Endothelial cell of umbilical vein (primary cell): ENCODE measurements around the gene CYB5A. TPM values are rescaled to one million over a fixed set of nuclear protein-coding genes. Genes with fewer than 3 reads are reported as not detected.

Experiments used
- BruUV-seq: library from RNA; stranded (reverse); fragments of 400-500 nt; replicated peaks from 2 replicates; lab custom pipeline; 2021; lab: Mats Ljungman, UMichigan
- CTCF ChIA-PET: fragments of 300-600, 350-600 bp; sonication (Branson Sonifier 250); formaldehyde crosslinking; loops from one replicate; lab custom pipeline; 2021; ENCODE audit warnings: antibody characterized with exemption, inconsistent platforms; lab: Charles Lee
- POLR2A ChIA-PET: fragments of 300-600, 350-600 bp; sonication (Branson Sonifier 250); formaldehyde crosslinking; loops from one replicate; lab custom pipeline; 2021; ENCODE audit warnings: antibody characterized with exemption, inconsistent platforms; lab: Charles Lee
- DNase-seq: peaks from one replicate; pipeline ENCODE4 v3.0.0-alpha.2; 2011; ENCODE audit warnings: low read depth, low spot score
- FAIRE-seq: peaks from 2 replicates; lab custom pipeline; 2011; peaks lifted over from hg19 to GRCh38; lab: Jason Lieb, UNC
- H2AFZ ChIP-seq: 2 replicates; pipeline ENCODE4 v1.6.0; 2012; ENCODE audit warnings: low read depth, low read length, control low read depth, inconsistent platforms
- H3K27ac ChIP-seq: 2 replicates; pipeline ENCODE4 v1.5.1; 2011; ENCODE audit warnings: low read depth, mild to moderate bottlenecking, control low read depth, low read length, moderate library complexity; ENCODE audit not compliant: insufficient read depth
- H3K27me3 ChIP-seq, 2 experiments: 2 replicates each; pipeline versions ENCODE4 v1.6.0 to v1.6.1; 2011; ENCODE audit warnings: low read length in 2 of 2, mixed read lengths in 1 of 2; ENCODE audit not compliant: control insufficient read depth in 2 of 2, insufficient read depth in 2 of 2
- H3K36me3 ChIP-seq, 2 experiments: 2 replicates in 1 of 2; 3 replicates in 1 of 2; pipeline ENCODE4 v1.5.1; 2011; ENCODE audit warnings: low read length in 2 of 2, mild to moderate bottlenecking in 1 of 2, moderate library complexity in 1 of 2; ENCODE audit not compliant: control insufficient read depth in 2 of 2, insufficient read depth in 2 of 2; ENCODE audit errors: extremely low read depth in 1 of 2
- H3K4me1 ChIP-seq: 3 replicates; pipeline ENCODE4 v1.5.1; 2011; ENCODE audit warnings: mild to moderate bottlenecking, low read length; ENCODE audit not compliant: control insufficient read depth, insufficient read depth; ENCODE audit errors: extremely low read depth
- H3K4me2 ChIP-seq: 2 replicates; pipeline ENCODE4 v1.6.1; 2011; ENCODE audit warnings: low read length, control low read depth, mixed read lengths; ENCODE audit not compliant: insufficient read depth
- H3K4me3 ChIP-seq, 3 experiments: fragments of 200-600 bp in 1 of 3; sonication (generic), shearing (Covaris generic) in 1 of 3; replicated peaks in 1 of 3; 2 replicates each; pipeline ENCODE4 v1.5.1; 2011 to 2016; ENCODE audit warnings: control low read depth in 3 of 3, low read length in 3 of 3, mild to moderate bottlenecking in 2 of 3, inconsistent platforms in 1 of 3, low read depth in 1 of 3, moderate library complexity in 1 of 3; ENCODE audit not compliant: insufficient read depth in 1 of 3
- H3K79me2 ChIP-seq: 2 replicates; pipeline ENCODE4 v1.6.0; 2012; ENCODE audit warnings: low read length, inconsistent platforms; ENCODE audit not compliant: control insufficient read depth, insufficient read depth
- H3K9ac ChIP-seq: replicated peaks from 2 replicates; pipeline ENCODE3; 2011; ENCODE audit warnings: low read length, control low read depth; ENCODE audit not compliant: insufficient read depth; ENCODE audit errors: extremely low read depth
- H3K9me1 ChIP-seq: replicated peaks from 3 replicates; pipeline ENCODE4 v1.6.0; 2011; ENCODE audit warnings: mild to moderate bottlenecking, low read length; ENCODE audit not compliant: control insufficient read depth, insufficient read depth; ENCODE audit errors: extremely low read depth
- H3K9me3 ChIP-seq: replicated peaks from 2 replicates; pipeline ENCODE4 v1.5.1; 2012; ENCODE audit warnings: low read length, inconsistent platforms; ENCODE audit not compliant: control insufficient read depth, insufficient read depth
- H4K20me1 ChIP-seq: replicated peaks from 2 replicates; pipeline ENCODE3; 2011; ENCODE audit warnings: mild to moderate bottlenecking, low read length; ENCODE audit not compliant: control insufficient read depth, insufficient read depth; ENCODE audit errors: extremely low read depth
- EZH2 ChIP-seq: IDR thresholded peaks from 2 replicates; pipeline ENCODE4 v1.6.1; 2012; ENCODE audit warnings: borderline replicate concordance, low read depth, mild to moderate bottlenecking, moderate library complexity, low read length, inconsistent platforms; ENCODE audit not compliant: severe bottlenecking
- FOS ChIP-seq: IDR thresholded peaks from 2 replicates; pipeline ENCODE4 v1.6.1; 2011; ENCODE audit warnings: mild to moderate bottlenecking, low read length, moderate library complexity, borderline replicate concordance; ENCODE audit not compliant: insufficient read depth
- GATA2 ChIP-seq: IDR thresholded peaks from 2 replicates; pipeline ENCODE4 v1.7.0; 2011; ENCODE audit warnings: low read depth, mild to moderate bottlenecking, moderate library complexity, mixed read lengths, low read length; ENCODE audit not compliant: insufficient read length, insufficient read depth
- JUN ChIP-seq: IDR thresholded peaks from 2 replicates; pipeline ENCODE4 v1.6.1; 2011; ENCODE audit warnings: borderline replicate concordance, low read depth; ENCODE audit not compliant: insufficient read length, insufficient read depth
- MYC ChIP-seq: IDR thresholded peaks from one replicate; pipeline ENCODE4 v1.6.1; 2011; ENCODE audit warnings: mild to moderate bottlenecking, low read depth, low read length
- POLR2A ChIP-seq: IDR thresholded peaks from 2 replicates; pipeline ENCODE4 v1.6.1; 2012; ENCODE audit warnings: low read depth, mild to moderate bottlenecking, control low read depth, low read length
- POLR2AphosphoS5 ChIP-seq: IDR thresholded peaks from 2 replicates; pipeline ENCODE4 v1.6.1; 2012; ENCODE audit warnings: low read depth, mild to moderate bottlenecking, control low read depth, low read length, moderate library complexity; ENCODE audit not compliant: insufficient read depth
- dilution Hi-C: fragments of 300-500 bp; cut with MboI; formaldehyde crosslinking; loops from one replicate; pipeline ENCODE4 v1.15.0; 2019; ENCODE audit warnings: low sequenced_read_pairs; ENCODE audit not compliant: extremely low pct_ligation_motif_present
- intact Hi-C: fragments of 100-400 bp; cut with micrococcal nuclease; formaldehyde crosslinking; loops from one replicate; pipeline ENCODE4 v1.10.0; 2022
- polyA plus RNA-seq, 4 experiments: library from polyadenylated mRNA; depleted of rRNA in 3 of 4; stranded (reverse) in 3 of 4; unstranded in 1 of 4; fragments of >200 nt; gene quantifications; 2 replicates each; pipeline versions ENCODE4 v1.2.1 to v1.2.3, GENCODE V29; 2011 to 2012; ENCODE audit warnings: missing spikeins in 1 of 4
- total RNA-seq: library from RNA; stranded (reverse); gene quantifications from 2 replicates; pipeline ENCODE4 v1.2.3, GENCODE V29; 2021
- TF ChIP-seq, protein P1 (sequence below), 2 donors: IDR thresholded peaks; 1 replicate in 1 of 2; 2 replicates in 1 of 2; pipeline ENCODE4 v1.5.1; 2011; ENCODE audit warnings: low read length in 2 of 2, mild to moderate bottlenecking in 2 of 2, moderate library complexity in 2 of 2, control low read depth in 1 of 2, inconsistent platforms in 1 of 2, low read depth in 1 of 2; ENCODE audit not compliant: insufficient read depth in 1 of 2; ENCODE audit errors: extremely low read depth in 1 of 2
- TF ChIP-seq, protein P2 (sequence below): IDR thresholded peaks from 2 replicates; pipeline ENCODE4 v1.6.1; 2011; ENCODE audit not compliant: insufficient read depth, insufficient read length

The CYB5A gene
- total and polyA plus RNA-seq, 2 donors (not counting 3 experiments of a cell fraction or from before 2014, with no cell fraction given), result 24.9 to 74.0 TPM

DNA sequence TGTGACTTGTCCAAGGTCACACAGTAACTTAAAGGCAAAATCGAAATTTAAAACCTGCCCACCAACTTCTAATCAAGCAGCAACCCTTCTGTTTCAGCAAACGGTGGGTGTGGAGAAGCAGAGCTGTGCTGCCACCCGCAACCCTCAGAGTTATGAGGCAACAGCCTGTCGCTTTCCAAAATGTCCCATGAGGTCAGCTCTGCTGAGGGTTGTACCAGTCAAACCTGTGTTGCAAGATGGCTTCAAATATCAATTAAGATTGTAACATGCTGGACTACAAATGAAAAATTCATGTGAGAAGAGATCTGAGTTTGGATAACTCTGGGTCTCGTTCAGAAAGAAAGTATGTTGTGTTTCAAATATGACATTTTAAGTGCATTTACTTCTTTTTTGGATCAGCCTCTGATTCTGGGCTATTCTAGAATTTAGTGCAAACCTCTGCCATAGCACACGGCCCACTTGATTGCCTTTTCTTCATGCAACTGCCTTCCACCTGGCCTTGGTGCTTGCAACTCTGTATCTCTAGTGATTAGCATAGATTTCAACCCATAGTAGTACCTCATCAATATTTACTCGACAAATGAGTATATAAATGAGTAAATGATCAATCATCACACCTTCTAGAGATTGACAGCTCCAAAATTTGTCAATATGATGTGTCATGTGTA, 74.2 kb downstream of the CYB5A start:
- no TSS peak for BruUV-seq

More for the DNA sequence above, 74.2 kb downstream of the CYB5A start:
- Histone ChIP-seq H3K27me3 (no peaks in the 10 kb centered on the region), H3K9ac (no peak overlapping the region), H2AFZ (no peak overlapping the region), H3K36me3 (no peaks in the 10 kb centered on the region), H3K9me1 (no peaks in the 10 kb centered on the region), H3K4me3 (no peak overlapping the region), H3K27ac (no peak overlapping the region), H3K4me2 (no peak overlapping the region), H3K9me3 (no peaks in the 10 kb centered on the region), H4K20me1 (no peaks in the 10 kb centered on the region), H3K4me1 (no peaks in the 10 kb centered on the region), H3K79me2 (no peaks in the 10 kb centered on the region)
- intact Hi-C loops, result no loop called here
- FAIRE-seq, result no peak
- DNase-seq, result no peak
- ChIA-PET POLR2A (no interaction called here), CTCF (no interaction called here)
- TF ChIP-seq GATA2, result no peak
- no peak for TF ChIP-seq EZH2
- TF ChIP-seq JUN, result no peak
- TF ChIP-seq FOS, result no peak
- TF ChIP-seq POLR2AphosphoS5, result no peak
- no peak for TF ChIP-seq MYC
- no peak for TF ChIP-seq POLR2A
- TF ChIP-seq, protein P1, sequence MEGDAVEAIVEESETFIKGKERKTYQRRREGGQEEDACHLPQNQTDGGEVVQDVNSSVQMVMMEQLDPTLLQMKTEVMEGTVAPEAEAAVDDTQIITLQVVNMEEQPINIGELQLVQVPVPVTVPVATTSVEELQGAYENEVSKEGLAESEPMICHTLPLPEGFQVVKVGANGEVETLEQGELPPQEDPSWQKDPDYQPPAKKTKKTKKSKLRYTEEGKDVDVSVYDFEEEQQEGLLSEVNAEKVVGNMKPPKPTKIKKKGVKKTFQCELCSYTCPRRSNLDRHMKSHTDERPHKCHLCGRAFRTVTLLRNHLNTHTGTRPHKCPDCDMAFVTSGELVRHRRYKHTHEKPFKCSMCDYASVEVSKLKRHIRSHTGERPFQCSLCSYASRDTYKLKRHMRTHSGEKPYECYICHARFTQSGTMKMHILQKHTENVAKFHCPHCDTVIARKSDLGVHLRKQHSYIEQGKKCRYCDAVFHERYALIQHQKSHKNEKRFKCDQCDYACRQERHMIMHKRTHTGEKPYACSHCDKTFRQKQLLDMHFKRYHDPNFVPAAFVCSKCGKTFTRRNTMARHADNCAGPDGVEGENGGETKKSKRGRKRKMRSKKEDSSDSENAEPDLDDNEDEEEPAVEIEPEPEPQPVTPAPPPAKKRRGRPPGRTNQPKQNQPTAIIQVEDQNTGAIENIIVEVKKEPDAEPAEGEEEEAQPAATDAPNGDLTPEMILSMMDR (IDR thresholded peaks at IDR 0.05; ENCODE audit: extremely low read depth in 1 of 2, insufficient read depth in 1 of 2, low read depth in 1 of 2, low read length in 2 of 2), result no peak
- TF ChIP-seq, protein P2, sequence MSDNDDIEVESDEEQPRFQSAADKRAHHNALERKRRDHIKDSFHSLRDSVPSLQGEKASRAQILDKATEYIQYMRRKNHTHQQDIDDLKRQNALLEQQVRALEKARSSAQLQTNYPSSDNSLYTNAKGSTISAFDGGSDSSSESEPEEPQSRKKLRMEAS, result no peak
- dilution Hi-C loops, result no loop called here
